Peyer's patch (tissue), 4 donors: Measurements from ENCODE around the gene ALG2.

ENCODE experiments used
- CTCF ChIP-seq, 6 experiments: fragments of 450-650 bp in 4 of 6; fragments of 200-600 bp in 2 of 6; sonication (generic) in 1 of 6; IDR thresholded peaks; one replicate each; pipeline ENCODE4 v1.5.1; 2017 to 2019; ENCODE audit warnings: antibody characterized with exemption in 6 of 6, mild to moderate bottlenecking in 3 of 6, moderate library complexity in 1 of 6
- POLR2A ChIP-seq, 2 donors: fragments of 450-650 bp; IDR thresholded peaks; one replicate each; pipeline ENCODE4 v1.5.1; 2017; ENCODE audit warnings: antibody characterized with exemption in 2 of 2, mild to moderate bottlenecking in 2 of 2, moderate library complexity in 2 of 2

- TF ChIP-seq CTCF (IDR thresholded peaks at IDR 0.05) (no peak), POLR2A (IDR thresholded peaks at IDR 0.05) (no peak)
Observed at GRCh38 chr9:99270491-99270890, 48.7 kb upstream of the ALG2 start.
